ENCODE data around the gene LAMA1.
A peak's percentile ranks its signal among the peaks of the same experiment; 100 is the strongest.

LAMA1 gene

GRCh38 chr18:7048081-7048480, 69.5 kb downstream of the LAMA1 start:
- DNase-seq = no peak

DNA sequence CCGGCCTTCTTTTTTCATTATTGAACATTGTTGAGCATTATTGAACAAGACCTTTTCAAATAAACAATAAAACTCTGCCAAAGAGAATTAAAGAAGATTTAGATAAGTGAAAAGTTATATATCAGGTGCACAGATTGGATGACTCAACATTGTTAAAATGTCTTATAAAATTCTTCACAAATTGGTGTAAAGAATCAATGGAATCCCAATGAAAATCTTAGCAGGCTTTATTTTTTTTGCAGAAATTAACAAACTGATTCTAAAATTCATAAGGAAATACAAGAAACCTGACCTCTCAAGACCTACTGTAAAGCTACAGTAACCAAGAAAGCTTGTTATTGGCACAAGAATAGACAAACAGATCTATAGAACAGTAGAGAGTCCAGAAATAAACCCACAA, 70.3 kb downstream of the LAMA1 start:
- no peak for DNase-seq

GRCh38 chr18:7038330-7038851, 79.2 kb downstream of the LAMA1 start:
- peak; percentile 2 for DNase-seq

- DNase-seq = no peak
These were observed 80.1 kb downstream of the LAMA1 start for GRCh38 chr18:7037470-7037869.

- DNase-seq = no peak
These were observed 81.8 kb downstream of the LAMA1 start for GRCh38 chr18:7035807-7036206.

DNA sequence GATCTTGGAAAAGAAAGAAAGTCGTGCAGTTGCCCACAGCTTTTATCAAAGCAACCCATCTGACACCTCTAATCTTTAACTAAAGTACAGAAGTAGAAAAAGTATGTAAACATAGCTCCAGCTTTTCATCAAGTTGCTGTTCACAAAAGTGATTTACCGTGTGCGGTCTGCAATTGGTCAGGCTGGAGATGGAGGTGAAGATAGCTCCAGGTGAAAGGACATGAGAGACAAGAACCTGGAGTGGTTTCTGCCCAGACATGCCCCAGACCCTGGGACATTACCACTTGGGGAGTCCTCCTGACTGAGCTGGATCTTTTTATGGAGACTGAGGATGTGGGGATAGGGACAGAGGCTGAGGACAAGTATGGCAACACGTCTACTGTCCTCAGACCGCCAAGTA, 82.7 kb downstream of the LAMA1 start:
- no peak for DNase-seq

DNA sequence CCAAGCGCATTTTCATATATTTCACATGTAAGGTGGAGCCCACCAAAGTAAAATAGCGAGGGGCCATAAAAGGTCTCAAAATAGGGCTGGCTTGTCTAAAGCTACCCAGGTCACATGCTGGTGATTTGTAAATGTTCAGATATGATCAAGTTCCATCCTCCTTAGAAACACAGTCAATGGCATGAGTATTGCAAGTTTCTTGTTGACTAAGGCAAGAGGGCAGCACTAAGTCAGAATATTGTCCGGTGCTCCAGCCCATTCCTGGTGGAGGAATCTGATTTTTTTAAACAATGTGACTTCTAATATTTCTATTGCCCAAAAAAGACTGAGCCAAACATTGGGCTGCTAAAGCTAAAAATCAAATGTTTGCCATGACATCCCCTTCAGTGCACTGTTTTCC, 85.1 kb downstream of the LAMA1 start:
- no peak for DNase-seq

DNA sequence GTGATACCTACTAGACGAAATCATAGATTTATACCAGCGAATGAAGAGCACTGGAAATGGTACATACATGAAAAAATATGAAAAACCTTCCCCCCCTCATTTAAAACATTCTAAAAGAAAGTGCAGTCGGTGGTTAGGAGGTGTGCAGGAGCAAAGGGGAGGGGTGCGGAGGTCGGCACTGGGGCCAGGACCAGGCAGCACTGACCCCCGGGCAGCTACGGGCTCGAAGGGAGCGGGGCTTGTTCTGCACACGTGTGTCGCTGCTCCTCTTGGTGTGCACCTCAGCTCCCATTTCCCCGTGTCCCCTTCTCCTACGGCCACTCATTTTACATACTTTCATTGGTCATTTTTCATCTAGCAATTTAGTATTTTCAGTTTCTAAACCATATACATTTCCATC, 89.0 kb downstream of the LAMA1 start:
- DNase-seq = no peak

DNA sequence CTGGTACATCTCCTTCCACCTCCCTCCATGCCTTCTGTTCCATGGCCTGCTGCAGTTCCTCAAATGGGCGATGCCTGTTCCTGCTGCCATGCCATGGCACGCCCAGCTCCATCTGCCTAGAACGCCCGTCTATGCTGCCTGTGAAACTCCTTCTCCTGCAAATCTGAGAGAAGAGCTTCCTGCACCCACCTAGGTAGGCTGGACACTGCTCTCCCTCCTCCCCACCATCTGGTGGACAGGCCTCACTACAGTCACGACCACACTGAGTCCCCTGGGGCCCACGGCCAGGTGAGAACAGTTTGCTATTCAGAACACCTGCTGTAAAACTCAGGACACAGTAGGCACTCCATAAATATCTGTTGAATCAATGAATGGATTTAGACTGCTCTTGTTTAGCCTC, 92.4 kb downstream of the LAMA1 start:
- no peak for DNase-seq

DNA sequence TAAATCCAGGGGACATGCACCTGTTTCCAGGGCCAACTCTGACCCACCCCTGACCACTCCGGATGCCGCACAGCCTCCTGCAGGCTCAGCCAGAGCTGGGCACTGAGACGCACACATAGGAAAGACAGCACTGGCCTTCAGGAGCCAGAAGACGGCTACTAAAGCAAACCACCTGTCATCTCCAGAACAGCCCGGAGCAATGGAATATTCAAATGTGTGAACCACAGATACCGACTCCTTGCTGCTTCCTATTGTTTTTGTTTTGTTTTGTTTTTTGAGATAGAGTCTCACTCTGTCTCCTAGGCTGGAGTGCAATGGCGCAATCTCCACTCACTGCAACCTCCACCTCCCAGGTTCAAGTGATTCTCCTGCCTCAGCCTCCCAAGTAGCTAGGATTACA, 94.0 kb downstream of the LAMA1 start:
- DNase-seq = no peak

GRCh38 chr18:7023063-7023580, 94.5 kb downstream of the LAMA1 start:
- no peak for DNase-seq

- peak; percentile 39 for DNase-seq
These were observed 95.4 kb downstream of the LAMA1 start for GRCh38 chr18:7021994-7022840.

GRCh38 chr18:7020995-7021777, 96.4 kb downstream of the LAMA1 start:
- DNase-seq = no peak

- DNase-seq = no peak
These were observed 100.6 kb downstream of the LAMA1 start for GRCh38 chr18:7017013-7017412.

DNA sequence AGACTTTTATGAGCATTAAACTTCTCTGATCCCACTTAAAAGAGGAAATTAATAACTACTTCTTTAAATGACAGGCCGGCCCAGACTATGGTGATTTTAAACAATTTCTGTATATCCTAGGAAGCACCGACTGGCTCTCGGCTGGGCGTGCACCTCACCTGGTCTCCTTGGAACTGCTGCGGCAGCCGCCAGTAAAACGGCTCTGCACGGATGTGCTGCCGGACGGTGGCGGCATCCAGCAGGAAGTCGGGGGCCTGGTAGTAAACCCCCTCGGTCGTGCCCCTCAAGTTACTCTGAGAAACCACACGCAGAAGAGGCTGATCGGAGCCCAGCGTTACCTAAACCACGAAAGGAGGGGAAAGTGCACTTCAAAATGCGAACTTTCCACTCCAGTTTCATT, 106.5 kb downstream of the LAMA1 start:
- DNase-seq = no peak

GRCh38 chr18:7004009-7004408, 113.6 kb downstream of the LAMA1 start:
- DNase-seq = no peak

- DNase-seq = no peak
These were observed 115.5 kb downstream of the LAMA1 start for GRCh38 chr18:7002107-7002506.

DNA sequence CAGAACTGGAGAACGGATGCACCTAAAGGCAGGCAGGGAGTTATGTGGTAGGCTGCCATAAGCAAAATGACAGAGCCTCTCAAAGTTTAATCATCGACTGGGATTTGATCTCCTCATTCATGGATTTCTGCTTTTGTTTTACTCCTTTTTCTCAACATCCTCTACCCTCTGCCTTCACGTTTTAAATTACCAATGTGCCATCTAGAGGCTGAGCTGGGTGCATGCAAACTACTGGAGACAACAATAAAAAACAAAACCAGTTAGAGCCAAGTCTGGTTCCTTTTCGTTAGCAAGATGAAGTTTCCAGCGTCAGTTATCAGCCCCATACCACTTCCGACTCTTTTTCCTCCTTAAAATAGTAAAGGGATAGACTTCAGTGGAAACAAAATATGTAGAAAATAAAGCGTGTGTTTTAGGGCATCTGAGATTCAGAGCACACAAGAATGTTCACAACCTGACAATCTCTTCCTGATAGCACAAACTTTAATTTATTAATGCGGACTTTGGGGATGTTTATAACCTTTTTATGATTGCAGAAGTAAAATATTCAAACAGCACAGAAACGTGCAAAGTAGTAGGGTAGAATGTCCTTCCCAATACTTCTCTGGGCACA, 117.0 kb downstream of the LAMA1 start:
- DNase-seq = no peak

DNA sequence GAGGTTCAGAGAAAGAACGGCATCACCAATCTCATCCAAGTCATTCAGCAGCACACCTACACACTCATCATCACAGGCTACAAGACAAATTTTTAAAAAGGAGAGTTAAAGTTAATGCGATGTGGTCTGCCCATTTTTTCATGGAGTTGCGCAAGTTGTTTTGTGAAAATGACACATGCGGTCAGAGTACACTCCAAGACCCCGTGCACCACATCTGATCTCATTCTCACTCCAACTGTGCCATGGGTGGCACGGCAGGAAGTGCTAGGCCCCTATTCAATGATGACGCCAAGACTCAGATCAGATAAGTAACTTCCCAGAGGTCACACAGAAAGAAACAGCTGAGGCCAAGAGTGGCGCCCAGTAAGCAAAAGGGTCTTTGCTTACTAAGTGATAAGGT, 119.8 kb downstream of the LAMA1 start:
- no peak for DNase-seq

DNA sequence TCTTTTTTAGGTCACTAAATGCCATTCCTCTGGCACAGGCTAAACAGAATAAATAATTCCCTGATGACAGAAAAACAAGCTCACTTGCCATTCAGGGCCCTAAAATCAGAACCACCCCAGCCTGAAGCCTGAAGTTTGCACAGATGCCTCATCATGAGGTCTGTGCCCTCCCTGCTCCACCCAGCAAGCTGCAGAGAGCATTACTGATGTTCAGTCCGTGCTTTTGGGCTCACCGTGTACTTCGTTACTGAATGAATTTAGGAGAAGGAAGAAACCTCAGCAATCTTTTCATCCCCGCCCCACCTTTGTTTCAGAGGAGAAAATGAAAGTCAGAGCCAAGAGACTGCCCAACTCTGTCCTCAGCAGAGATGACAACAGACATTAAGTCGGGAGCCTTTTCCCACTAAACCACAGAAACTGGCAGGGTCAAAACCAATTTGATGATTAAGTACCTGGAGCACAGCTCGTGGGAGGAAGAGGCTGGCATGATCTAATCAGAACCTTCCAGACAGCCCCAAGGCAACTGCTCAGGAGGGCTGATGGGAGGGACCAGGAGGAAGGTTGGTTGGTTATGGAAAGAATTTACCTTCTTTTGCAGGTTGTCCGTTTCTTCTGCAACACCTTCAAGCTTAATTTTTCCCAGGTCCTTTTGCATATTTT, 122.7 kb downstream of the LAMA1 start:
- no peak for DNase-seq

DNA sequence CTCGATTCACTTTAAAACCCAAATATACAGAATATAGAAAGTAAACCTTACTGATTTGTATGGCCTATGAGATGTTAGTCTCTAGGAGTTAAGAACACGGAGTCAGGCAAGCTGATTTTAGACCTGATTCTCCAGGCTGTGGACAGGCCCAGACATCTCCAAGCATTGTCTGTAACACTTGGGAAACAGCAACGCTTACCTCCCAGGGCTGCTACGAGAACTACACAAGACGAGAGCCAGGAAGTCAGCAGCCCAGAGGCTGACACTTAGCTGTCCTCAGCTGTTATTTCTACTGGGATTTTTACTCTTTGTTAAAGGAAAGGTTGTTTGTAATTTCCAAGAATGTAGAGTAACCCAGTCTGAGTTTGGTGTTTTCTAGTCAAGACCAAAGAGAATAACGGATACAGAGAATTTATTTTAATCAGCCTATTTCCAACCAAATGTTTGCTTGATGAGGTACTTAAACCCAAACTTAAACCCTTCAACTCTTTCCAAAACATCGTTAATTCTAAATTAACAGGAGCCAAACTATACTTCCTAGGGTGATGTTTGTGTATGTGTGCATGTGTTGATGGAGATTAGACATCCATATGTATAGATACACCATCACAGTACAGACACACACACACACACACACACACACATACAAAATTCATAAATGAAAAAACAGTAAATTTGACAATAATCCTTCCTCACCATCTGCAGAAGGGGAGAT, 123.4 kb downstream of the LAMA1 start:
- DNase-seq = no peak

- DNase-seq = no peak
These were observed 124.8 kb downstream of the LAMA1 start for GRCh38 chr18:6992761-6993160.

Data from NCI-H187 treated with DMSO at 0.1 percent for 48 hours (cell line).